Caco-2 (cell line): ENCODE data around the gene ZNF414. TPM values are rescaled to one million over a fixed set of nuclear protein-coding genes. Genes with fewer than 3 reads are reported as not detected.

Source experiments
- BruUV-seq: library from RNA; stranded (reverse); fragments of 400-500 nt; replicated peaks from 2 replicates; lab custom pipeline; 2021; lab: Mats Ljungman, UMichigan
- CTCF ChIA-PET: fragments of 300-600 bp; sonication (Branson Sonifier 250); formaldehyde crosslinking; loops from one replicate; lab custom pipeline; 2022; ENCODE audit warnings: antibody characterized with exemption; lab: Charles Lee
- POLR2A ChIA-PET: fragments of 300-600 bp; sonication (Branson Sonifier 250); formaldehyde crosslinking; loops from one replicate; lab custom pipeline; 2022; ENCODE audit warnings: antibody characterized with exemption; lab: Charles Lee
- DNase-seq, 2 experiments: peaks; one replicate each; pipeline versions ENCODE4 v3.0.0 to v3.0.0-alpha.2; 2020 to 2022
- H3K27me3 ChIP-seq: replicated peaks from 2 replicates; pipeline ENCODE4 v1.6.0; 2011; ENCODE audit warnings: low read length; ENCODE audit not compliant: control insufficient read depth, insufficient read depth
- H3K36me3 ChIP-seq: 2 replicates; pipeline ENCODE4 v1.5.1; 2011; ENCODE audit warnings: low read length; ENCODE audit not compliant: control insufficient read depth, insufficient read depth
- H3K4me1 ChIP-seq: fragments of 250-450 bp; sonication (Bioruptor Pico); 2 replicates; pipeline ENCODE4 v1.5.1; 2020; ENCODE audit warnings: mild to moderate bottlenecking
- H3K4me3 ChIP-seq: 2 replicates; pipeline ENCODE4 v1.5.1; 2011; ENCODE audit warnings: low read depth, mild to moderate bottlenecking, control low read depth, low read length
- H3K9me3 ChIP-seq: fragments of 250-450 bp; sonication (Bioruptor Pico); 2 replicates; pipeline ENCODE4 v1.5.1; 2020; ENCODE audit warnings: mild to moderate bottlenecking, moderate library complexity
- H3K27ac Mint-ChIP-seq: one replicate; pipeline ENCODE4 v1.8.0; 2022; ENCODE audit warnings: mixed read lengths; ENCODE audit not compliant: unreplicated experiment
- H3K27me3 Mint-ChIP-seq: one replicate; pipeline ENCODE4 v1.8.0; 2022; ENCODE audit warnings: mixed read lengths; ENCODE audit not compliant: insufficient read depth, unreplicated experiment
- H3K36me3 Mint-ChIP-seq: one replicate; pipeline ENCODE4 v1.8.0; 2022; ENCODE audit warnings: mild to moderate bottlenecking, mixed read lengths; ENCODE audit not compliant: insufficient read depth, unreplicated experiment
- H3K4me1 Mint-ChIP-seq: one replicate; pipeline ENCODE4 v1.8.0; 2022; ENCODE audit warnings: low read depth, mixed read lengths; ENCODE audit not compliant: unreplicated experiment
- H3K4me3 Mint-ChIP-seq: one replicate; pipeline ENCODE4 v1.8.0; 2022; ENCODE audit warnings: mild to moderate bottlenecking, moderate library complexity, mixed read lengths; ENCODE audit not compliant: unreplicated experiment
- H3K9me3 Mint-ChIP-seq: one replicate; pipeline ENCODE4 v1.8.0; 2022; ENCODE audit warnings: mixed read lengths; ENCODE audit not compliant: unreplicated experiment
- CTCF ChIP-seq, 2 experiments: fragments of 200-600 bp in 1 of 2; IDR thresholded peaks; 1 replicate in 1 of 2; 2 replicates in 1 of 2; pipeline versions ENCODE4 v1.5.1 to v1.8.0; 2011 to 2022; ENCODE audit warnings: antibody characterized with exemption in 1 of 2, control low read depth in 1 of 2, inconsistent platforms in 1 of 2, low read depth in 1 of 2, low read length in 1 of 2, mild to moderate bottlenecking in 1 of 2, moderate library complexity in 1 of 2; ENCODE audit not compliant: insufficient read depth in 1 of 2, severe bottlenecking in 1 of 2, unreplicated experiment in 1 of 2
- intact Hi-C: fragments of 100-400 bp; cut with micrococcal nuclease; formaldehyde crosslinking; loops from one replicate; pipeline ENCODE4 v1.10.0; 2022; ENCODE audit not compliant: unreplicated experiment
- total RNA-seq: library from RNA; stranded (reverse); gene quantifications from 2 replicates; pipeline ENCODE4 v1.2.3, GENCODE V29; 2022

ZNF414 gene
- total RNA-seq, 1 experiment from 2014 or later: 25.0 TPM

- no peaks in the 10 kb centered on the region for H3K27me3 Mint-ChIP-seq
- H3K4me3 ChIP-seq: no peak overlapping the region
- no peaks in the 10 kb centered on the region for H3K9me3 Mint-ChIP-seq
- peaks cover 7% of the 10 kb centered on the region for H3K36me3 ChIP-seq
- no peaks in the 10 kb centered on the region for H3K4me1 ChIP-seq
- no peak overlapping the region for H3K27ac Mint-ChIP-seq
- no peak for TF ChIP-seq CTCF (IDR thresholded peaks at IDR 0.05; ENCODE audit: insufficient read depth in 1 of 2, low read depth in 1 of 2, low read length in 1 of 2, severe bottlenecking in 1 of 2, unreplicated experiment in 1 of 2)
- ChIA-PET POLR2A (no interaction called here), CTCF (no interaction called here)
- peaks cover 89% of the 10 kb centered on the region for H3K36me3 Mint-ChIP-seq
- H3K4me3 Mint-ChIP-seq: no peak overlapping the region
- H3K9me3 ChIP-seq: no peaks in the 10 kb centered on the region
- DNase-seq: no peak
- peaks cover 8% of the 10 kb centered on the region for H3K4me1 Mint-ChIP-seq
- H3K27me3 ChIP-seq: no peaks in the 10 kb centered on the region
- intact Hi-C loops: no loop called here
- no TSS peak for BruUV-seq
Observed at GRCh38 chr19:8476524-8476923, 37.4 kb downstream of the ZNF414 start.

GRCh38 chr19:8475005-8475404 lies 39.0 kb downstream of the ZNF414 start:
- BruUV-seq: no TSS peak
- H3K27me3 Mint-ChIP-seq: no peaks in the 10 kb centered on the region
- no peaks in the 10 kb centered on the region for H3K4me1 Mint-ChIP-seq
- H3K4me3 Mint-ChIP-seq: no peak overlapping the region
- Histone ChIP-seq H3K4me1 (no peaks in the 10 kb centered on the region), H3K9me3 (no peaks in the 10 kb centered on the region), H3K27me3 (no peaks in the 10 kb centered on the region), H3K36me3 (peaks cover 6% of the 10 kb centered on the region), H3K4me3 (no peak overlapping the region)
- TF ChIP-seq CTCF (IDR thresholded peaks at IDR 0.05; ENCODE audit: insufficient read depth in 1 of 2, low read depth in 1 of 2, low read length in 1 of 2, severe bottlenecking in 1 of 2, unreplicated experiment in 1 of 2): no peak
- intact Hi-C loops: no loop called here
- H3K27ac Mint-ChIP-seq: no peak overlapping the region
- CTCF ChIA-PET: interaction anchor here (0.6 kb wide), 1 partner anchor 156 kb away, joined by 3 read pairs; no protein-coding TSS in a partner anchor
- H3K9me3 Mint-ChIP-seq: no peaks in the 10 kb centered on the region
- POLR2A ChIA-PET: no interaction called here
- H3K36me3 Mint-ChIP-seq: peaks cover 91% of the 10 kb centered on the region
- no peak for DNase-seq

- ChIA-PET CTCF (no interaction called here), POLR2A (no interaction called here)
- no TSS peak for BruUV-seq
- Mint-ChIP-seq H3K36me3 (peaks cover 97% of the 10 kb centered on the region), H3K4me3 (no peak overlapping the region), H3K27ac (no peak overlapping the region), H3K4me1 (peaks cover 8% of the 10 kb centered on the region), H3K27me3 (no peaks in the 10 kb centered on the region), H3K9me3 (no peaks in the 10 kb centered on the region)
- no peak for DNase-seq
- Histone ChIP-seq H3K4me1 (no peaks in the 10 kb centered on the region), H3K36me3 (peaks cover 6% of the 10 kb centered on the region), H3K4me3 (no peak overlapping the region), H3K27me3 (no peaks in the 10 kb centered on the region), H3K9me3 (no peaks in the 10 kb centered on the region)
- intact Hi-C loops: no loop called here
- no peak for TF ChIP-seq CTCF (IDR thresholded peaks at IDR 0.05; ENCODE audit: insufficient read depth in 1 of 2, low read depth in 1 of 2, low read length in 1 of 2, severe bottlenecking in 1 of 2, unreplicated experiment in 1 of 2)
Observed at GRCh38 chr19:8473648-8474476, 40.1 kb downstream of the ZNF414 start.
